Neural progenitor cell (in vitro differentiated cells): ENCODE results near the gene GPR15LG. TPM values are rescaled to one million over a fixed set of nuclear protein-coding genes. Genes with fewer than 3 reads are reported as not detected.
"Not testable (repeated sequence)": the region's sequence is repeated elsewhere in the genome, so short reads cannot be mapped to it uniquely, and the experiment has no call there.

ENCODE experiments used
- DNase-seq: peaks from one replicate; pipeline ENCODE4 v3.0.0-alpha.2; 2016; ENCODE audit warnings: low spot score
- H2AFZ ChIP-seq: fragments of 200-600 bp; sonication (generic); replicated peaks from 2 replicates; pipeline ENCODE4 v1.6.1; 2016; ENCODE audit warnings: antibody characterized with exemption
- H3F3A ChIP-seq: fragments of 200-600 bp; sonication (generic); 2 replicates; pipeline ENCODE4 v1.6.1; 2016; ENCODE audit warnings: antibody characterized with exemption, low read depth
- H3K27ac ChIP-seq: fragments of 200-600 bp; sonication (generic); 2 replicates; pipeline ENCODE4 v1.5.1; 2016; ENCODE audit warnings: mild to moderate bottlenecking
- H3K27me3 ChIP-seq: fragments of 200-600 bp; sonication (generic); 2 replicates; pipeline ENCODE4 v1.6.1; 2016; ENCODE audit warnings: mild to moderate bottlenecking, moderate library complexity
- H3K36me3 ChIP-seq: fragments of 200-600 bp; sonication (generic); 2 replicates; pipeline ENCODE4 v1.5.1; 2016
- H3K4me1 ChIP-seq: fragments of 200-600 bp; sonication (generic); 2 replicates; pipeline ENCODE4 v1.6.1; 2016; ENCODE audit warnings: mixed run types
- H3K4me2 ChIP-seq: fragments of 200-600 bp; sonication (generic); 2 replicates; pipeline ENCODE4 v1.6.1; 2016
- H3K4me3 ChIP-seq: fragments of 200-600 bp; sonication (generic); 2 replicates; pipeline ENCODE4 v1.5.1; 2016
- H3K79me2 ChIP-seq: fragments of 200-600 bp; sonication (generic); 2 replicates; pipeline ENCODE4 v1.6.1; 2016; ENCODE audit warnings: low read depth
- H3K9ac ChIP-seq: fragments of 200-600 bp; sonication (generic); 2 replicates; pipeline ENCODE4 v1.6.1; 2016
- H3K9me3 ChIP-seq: fragments of 200-600 bp; sonication (generic); 2 replicates; pipeline ENCODE4 v1.5.1; 2016; ENCODE audit warnings: low read depth
- H4K20me1 ChIP-seq: fragments of 200-600 bp; sonication (generic); 2 replicates; pipeline ENCODE4 v1.6.1; 2016; ENCODE audit warnings: low read depth
- H3K27ac Mint-ChIP-seq: 3 replicates; pipeline ENCODE4 v1.8.0; 2021; ENCODE audit warnings: mixed read lengths
- H3K27me3 Mint-ChIP-seq: 2 replicates; pipeline ENCODE4 v1.8.0; 2022; ENCODE audit warnings: low read depth, mild to moderate bottlenecking, inconsistent platforms, moderate library complexity, mixed read lengths; ENCODE audit not compliant: insufficient read depth
- H3K36me3 Mint-ChIP-seq: 3 replicates; pipeline ENCODE4 v1.8.0; 2021; ENCODE audit warnings: mixed read lengths
- H3K4me1 Mint-ChIP-seq: 3 replicates; pipeline ENCODE4 v1.8.0; 2021; ENCODE audit warnings: mixed read lengths
- H3K4me3 Mint-ChIP-seq: 3 replicates; pipeline ENCODE4 v1.8.0; 2021; ENCODE audit warnings: mild to moderate bottlenecking, moderate library complexity, mixed read lengths
- H3K9me3 Mint-ChIP-seq: 3 replicates; pipeline ENCODE4 v1.8.0; 2020; ENCODE audit warnings: mixed read lengths
- total RNA-seq: library from RNA; depleted of rRNA; stranded (reverse); fragments of >200 nt; gene quantifications from 2 replicates; pipeline ENCODE4 v1.2.3, GENCODE V29; 2015; ENCODE audit warnings: low replicate concordance
- TF ChIP-seq, protein P1 (sequence below): fragments of 200-600 bp; sonication (generic); IDR thresholded peaks from 2 replicates; pipeline ENCODE4 v1.5.1; 2017; ENCODE audit warnings: antibody characterized with exemption, mild to moderate bottlenecking

The GPR15LG gene
- total RNA-seq, 1 donor from 2014 or later = not detected

DNA sequence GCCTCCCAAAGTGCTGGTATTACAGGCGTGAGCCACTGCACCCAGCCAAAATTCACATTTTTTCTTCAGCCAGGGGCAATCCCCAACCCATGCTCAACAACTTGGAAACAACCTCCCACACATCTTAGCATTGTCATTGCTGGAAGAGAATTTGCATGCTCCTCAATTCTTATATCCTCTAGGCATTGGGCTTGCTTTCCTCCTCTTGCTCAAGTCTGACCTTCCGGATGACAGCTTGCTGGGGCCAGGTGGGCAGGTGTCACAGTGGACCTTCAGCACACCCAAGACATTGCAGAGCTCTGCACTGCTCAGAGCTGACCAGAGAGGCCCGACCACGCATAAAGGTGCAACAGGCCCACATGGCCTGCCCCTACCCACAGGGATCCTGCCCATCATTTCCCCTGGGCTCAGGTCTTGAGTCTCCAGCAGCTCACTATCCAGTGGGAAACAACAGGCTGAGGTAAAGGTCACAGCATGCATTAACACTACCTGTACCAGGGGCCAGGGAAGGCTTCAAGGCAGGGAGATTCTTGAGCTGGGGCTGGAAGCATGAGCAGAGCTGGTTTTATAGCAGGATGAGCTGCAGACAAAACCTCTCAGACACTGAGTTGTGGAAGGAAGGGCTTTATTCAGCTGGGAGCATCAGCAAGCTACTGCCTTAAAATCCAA lies 6.8 kb upstream of the GPR15LG start:
- no peak for DNase-seq
- Mint-ChIP-seq H3K36me3 (no peaks in the 10 kb centered on the region), H3K27ac (no peak overlapping the region), H3K27me3 (no peaks in the 10 kb centered on the region), H3K4me3 (no peak overlapping the region), H3K9me3 (peaks cover 2% of the 10 kb centered on the region), H3K4me1 (peaks cover 3% of the 10 kb centered on the region)
- Histone ChIP-seq H3K4me3 (no peak overlapping the region), H4K20me1 (no peaks in the 10 kb centered on the region), H3K27ac (no peak overlapping the region), H3K4me2 (no peak overlapping the region), H3K9ac (no peak overlapping the region), H3K79me2 (no peaks in the 10 kb centered on the region), H3K9me3 (no peaks in the 10 kb centered on the region), H2AFZ (no peak overlapping the region), H3K4me1 (no peaks in the 10 kb centered on the region), H3K36me3 (no peaks in the 10 kb centered on the region), H3K27me3 (no peaks in the 10 kb centered on the region), H3F3A (no peaks in the 10 kb centered on the region)
- TF ChIP-seq, protein P1, sequence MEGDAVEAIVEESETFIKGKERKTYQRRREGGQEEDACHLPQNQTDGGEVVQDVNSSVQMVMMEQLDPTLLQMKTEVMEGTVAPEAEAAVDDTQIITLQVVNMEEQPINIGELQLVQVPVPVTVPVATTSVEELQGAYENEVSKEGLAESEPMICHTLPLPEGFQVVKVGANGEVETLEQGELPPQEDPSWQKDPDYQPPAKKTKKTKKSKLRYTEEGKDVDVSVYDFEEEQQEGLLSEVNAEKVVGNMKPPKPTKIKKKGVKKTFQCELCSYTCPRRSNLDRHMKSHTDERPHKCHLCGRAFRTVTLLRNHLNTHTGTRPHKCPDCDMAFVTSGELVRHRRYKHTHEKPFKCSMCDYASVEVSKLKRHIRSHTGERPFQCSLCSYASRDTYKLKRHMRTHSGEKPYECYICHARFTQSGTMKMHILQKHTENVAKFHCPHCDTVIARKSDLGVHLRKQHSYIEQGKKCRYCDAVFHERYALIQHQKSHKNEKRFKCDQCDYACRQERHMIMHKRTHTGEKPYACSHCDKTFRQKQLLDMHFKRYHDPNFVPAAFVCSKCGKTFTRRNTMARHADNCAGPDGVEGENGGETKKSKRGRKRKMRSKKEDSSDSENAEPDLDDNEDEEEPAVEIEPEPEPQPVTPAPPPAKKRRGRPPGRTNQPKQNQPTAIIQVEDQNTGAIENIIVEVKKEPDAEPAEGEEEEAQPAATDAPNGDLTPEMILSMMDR = no peak

DNA sequence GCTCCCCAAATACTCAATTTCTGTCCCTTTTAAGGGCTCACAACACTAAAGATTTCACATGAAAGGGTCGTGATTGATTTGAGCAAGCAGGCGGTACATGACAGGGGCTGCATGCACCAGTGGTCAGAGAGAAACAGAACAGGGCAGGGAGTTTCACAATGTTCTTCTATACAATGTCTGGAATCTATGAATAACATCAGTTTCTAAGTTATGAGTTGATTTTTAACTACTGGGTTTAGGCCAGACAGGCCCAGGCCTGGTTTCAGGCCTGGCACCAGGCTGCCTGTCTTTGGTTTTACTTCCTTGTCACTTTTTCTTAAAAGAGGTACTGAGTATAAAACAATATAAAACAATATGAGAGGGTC lies 6.3 kb upstream of the GPR15LG start:
- H3K9me3 Mint-ChIP-seq = not testable (repeated sequence)

DNA sequence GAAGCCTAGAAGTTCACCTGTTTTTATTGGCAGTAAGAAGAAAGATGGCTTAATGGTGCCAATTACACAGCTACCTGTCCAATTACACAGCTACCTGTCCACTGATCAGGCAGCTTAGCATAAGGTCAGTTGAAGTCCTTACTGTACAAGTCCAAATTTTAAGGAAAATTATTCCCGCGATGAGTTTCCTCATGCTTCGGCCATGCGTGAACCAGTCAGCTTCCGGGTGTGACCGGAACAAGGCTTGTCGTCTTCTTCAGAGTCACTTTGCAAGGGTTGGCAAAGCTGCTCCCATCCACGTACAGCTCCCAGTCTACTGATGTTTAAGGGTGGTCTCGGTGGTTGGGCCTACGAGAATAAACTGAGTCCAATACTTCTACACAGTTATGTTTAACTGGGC lies 5.2 kb upstream of the GPR15LG start:
- H3K9me3 Mint-ChIP-seq, H4K20me1 ChIP-seq, H3K4me2 ChIP-seq, H3K4me1 ChIP-seq, H3K27me3 Mint-ChIP-seq, H3K79me2 ChIP-seq, H3K9ac ChIP-seq, H3K36me3 ChIP-seq, H3K27ac ChIP-seq, H3K9me3 ChIP-seq, H3F3A ChIP-seq, H3K4me3 Mint-ChIP-seq, H2AFZ ChIP-seq, DNase-seq, H3K36me3 Mint-ChIP-seq, H3K4me1 Mint-ChIP-seq, H3K27me3 ChIP-seq, H3K4me3 ChIP-seq, H3K27ac Mint-ChIP-seq: not testable (repeated sequence)

More for the DNA sequence above, 6.3 kb upstream of the GPR15LG start:
- H2AFZ ChIP-seq, H3K36me3 Mint-ChIP-seq, H3K4me3 Mint-ChIP-seq, H3K27me3 Mint-ChIP-seq, H3K9ac ChIP-seq, H3K4me2 ChIP-seq, H3K36me3 ChIP-seq, H3K4me1 Mint-ChIP-seq, H3K4me1 ChIP-seq, H3K27ac ChIP-seq, H3F3A ChIP-seq, H3K9me3 ChIP-seq, H3K4me3 ChIP-seq, H3K27ac Mint-ChIP-seq, H3K79me2 ChIP-seq, H4K20me1 ChIP-seq, DNase-seq, H3K27me3 ChIP-seq: not testable (repeated sequence)

DNA sequence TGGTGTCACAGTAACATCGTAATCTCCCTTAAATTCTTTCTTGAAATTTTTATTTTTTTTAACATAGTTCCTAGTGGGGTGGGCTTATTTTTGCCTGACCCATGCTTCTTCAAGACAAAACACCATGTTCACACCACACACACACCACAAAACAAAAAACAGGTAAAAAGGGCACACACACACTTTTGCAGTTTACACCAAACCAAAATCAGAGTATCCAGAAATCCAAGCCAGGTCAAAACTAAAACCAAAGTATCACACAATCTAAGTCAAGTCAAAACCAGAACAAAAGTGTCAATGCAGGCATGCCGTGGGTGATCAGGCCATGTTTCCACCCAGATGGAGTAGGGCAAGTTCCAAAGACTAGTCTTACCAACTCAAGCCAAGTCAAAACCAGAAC lies 2.4 kb upstream of the GPR15LG start:
- H3K79me2 ChIP-seq, H3K4me3 ChIP-seq, H3K4me1 ChIP-seq, H3K27me3 ChIP-seq, H3K27me3 Mint-ChIP-seq, H3K36me3 ChIP-seq, H3K27ac ChIP-seq, H3K4me3 Mint-ChIP-seq, H3K36me3 Mint-ChIP-seq, H4K20me1 ChIP-seq, H3K9ac ChIP-seq, H3K4me2 ChIP-seq, H3K9me3 ChIP-seq, DNase-seq, H2AFZ ChIP-seq, H3K4me1 Mint-ChIP-seq, H3F3A ChIP-seq, H3K9me3 Mint-ChIP-seq: not testable (repeated sequence)
- H3K27ac Mint-ChIP-seq = peak overlapping the region; percentile 48

DNA sequence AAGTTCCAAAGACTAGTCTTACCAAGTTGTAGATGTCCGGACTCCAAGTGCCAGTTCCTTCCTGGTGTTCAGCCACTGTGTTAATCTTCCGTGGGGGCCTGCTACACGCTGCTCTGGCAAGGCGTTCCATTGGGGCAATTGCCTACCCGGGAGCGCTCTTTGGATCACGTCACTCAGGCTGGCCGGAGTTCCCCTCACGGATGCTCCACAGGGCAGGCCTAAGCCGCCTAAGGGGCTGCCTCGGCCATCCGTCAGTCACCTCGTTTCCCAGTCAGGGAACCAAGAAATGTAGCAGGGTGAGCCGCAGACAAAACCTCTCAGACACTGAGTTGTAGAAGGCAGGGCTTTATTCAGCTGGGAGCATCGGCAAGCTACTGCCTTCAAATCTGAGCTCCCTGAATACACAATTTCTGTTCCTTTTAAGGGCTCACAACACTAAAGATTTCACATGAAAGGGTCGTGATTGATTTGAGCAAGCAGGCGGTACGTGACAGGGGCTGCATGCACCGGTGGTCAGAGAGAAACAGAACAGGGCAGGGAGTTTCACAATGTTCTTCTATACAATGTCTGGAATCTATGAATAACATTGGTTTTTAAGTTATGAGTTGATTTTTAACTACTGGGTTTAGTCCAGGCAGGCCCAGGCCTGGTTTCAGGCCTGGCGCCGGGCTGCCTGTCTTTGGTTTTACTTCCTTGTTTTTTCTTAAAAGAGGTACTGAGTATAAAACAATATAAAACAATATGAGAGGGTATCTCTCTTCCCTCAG lies 1.7 kb upstream of the GPR15LG start:
- H3K4me2 ChIP-seq, H3K27me3 ChIP-seq, H3F3A ChIP-seq, H3K36me3 Mint-ChIP-seq, H3K9me3 ChIP-seq, H3K4me1 ChIP-seq, H3K4me1 Mint-ChIP-seq, H3K79me2 ChIP-seq, H3K4me3 ChIP-seq, H3K9ac ChIP-seq, H3K9me3 Mint-ChIP-seq, H3K36me3 ChIP-seq, H3K27ac ChIP-seq, H4K20me1 ChIP-seq, H3K27me3 Mint-ChIP-seq, DNase-seq: not testable (repeated sequence)
- peak overlapping the region; percentile 24 for H3K4me3 Mint-ChIP-seq
- H3K27ac Mint-ChIP-seq = peak overlapping the region; percentile 72
- peak overlapping the region; percentile 26 for H2AFZ ChIP-seq
